Measurements from ENCODE around the gene TRIM14.

TRIM14 gene

GRCh38 chr9:98081477-98082219 lies 37.4 kb downstream of the TRIM14 start:
- Histone ChIP-seq H2AFZ (ENCODE audit: low read depth, low read length) (no peak overlapping the region), H2BK5ac (ENCODE audit: low read depth, low read length, poor library complexity, severe bottlenecking) (no peak overlapping the region), H3K4me3 (ENCODE audit: insufficient read depth in 1 of 2, low read depth in 1 of 2, low read length in 2 of 2) (no peak overlapping the region), H2BK15ac (ENCODE audit: low read depth, poor library complexity, severe bottlenecking) (no peak overlapping the region), H3K4me2 (ENCODE audit: low read length, poor library complexity, severe bottlenecking) (no peak overlapping the region), H2BK120ac (ENCODE audit: low read depth, low read length) (no peak overlapping the region), H3K79me1 (replicated peaks; ENCODE audit: low read length, poor library complexity, severe bottlenecking) (peaks cover 2% of the 10 kb centered on the region), H3K9me3 (ENCODE audit: control insufficient read depth, low read length) (no peaks in the 10 kb centered on the region), H4K8ac (ENCODE audit: low read length) (no peak overlapping the region), H3K9ac (ENCODE audit: low read length) (no peak overlapping the region), H3K4ac (ENCODE audit: low read depth in 1 of 2, low read length in 2 of 2) (no peak overlapping the region), H3K27me3 (ENCODE audit: control insufficient read depth in 1 of 2, insufficient read depth in 1 of 2, low read length in 2 of 2) (no peaks in the 10 kb centered on the region), H3K27ac (ENCODE audit: low read length, poor library complexity, severe bottlenecking) (no peak overlapping the region), H3K4me1 (ENCODE audit: control insufficient read depth, insufficient read depth, low read depth, low read length) (peaks cover 11% of the 10 kb centered on the region), H3K23ac (ENCODE audit: low read length in 2 of 2) (no peak overlapping the region), H2BK12ac (ENCODE audit: low read length in 2 of 2) (no peak overlapping the region), H2AK5ac (ENCODE audit: low read length, severe bottlenecking) (no peak overlapping the region), H3K18ac (ENCODE audit: low read depth in 1 of 2, low read length in 2 of 2) (peak overlapping the region in 1 of 2 experiments; percentile 37), H4K91ac (ENCODE audit: low read length) (no peak overlapping the region), H3K36me3 (ENCODE audit: control insufficient read depth in 1 of 2, insufficient read depth in 2 of 2, low read depth in 1 of 2, low read length in 2 of 2) (peaks cover 36 to 71% of the 10 kb centered on the region in 2 experiments), H3K14ac (ENCODE audit: low read length in 2 of 2) (no peak overlapping the region)
- DNase-seq = peak; percentile 46
- WGBS = 71% methylated on average over 4 of the region's 6 CpGs

GRCh38 chr9:98080780-98081179 lies 38.2 kb downstream of the TRIM14 start:
- Histone ChIP-seq H3K4ac (ENCODE audit: low read depth in 1 of 2, low read length in 2 of 2) (no peak overlapping the region), H2AFZ (ENCODE audit: low read depth, low read length) (no peak overlapping the region), H3K79me1 (replicated peaks; ENCODE audit: low read length, poor library complexity, severe bottlenecking) (peaks cover 7% of the 10 kb centered on the region), H3K27me3 (ENCODE audit: control insufficient read depth in 1 of 2, insufficient read depth in 1 of 2, low read length in 2 of 2) (no peaks in the 10 kb centered on the region), H3K9ac (ENCODE audit: low read length) (no peak overlapping the region), H3K9me3 (ENCODE audit: control insufficient read depth, low read length) (no peaks in the 10 kb centered on the region), H2BK15ac (ENCODE audit: low read depth, poor library complexity, severe bottlenecking) (no peak overlapping the region), H3K27ac (ENCODE audit: low read length, poor library complexity, severe bottlenecking) (no peak overlapping the region), H3K4me3 (ENCODE audit: insufficient read depth in 1 of 2, low read depth in 1 of 2, low read length in 2 of 2) (no peak overlapping the region), H2BK120ac (ENCODE audit: low read depth, low read length) (no peak overlapping the region), H3K18ac (ENCODE audit: low read depth in 1 of 2, low read length in 2 of 2) (peak overlapping the region in 1 of 2 experiments; percentile 37), H2BK12ac (ENCODE audit: low read length in 2 of 2) (no peak overlapping the region), H2BK5ac (ENCODE audit: low read depth, low read length, poor library complexity, severe bottlenecking) (no peak overlapping the region), H3K4me1 (ENCODE audit: control insufficient read depth, insufficient read depth, low read depth, low read length) (peaks cover 13% of the 10 kb centered on the region), H3K4me2 (ENCODE audit: low read length, poor library complexity, severe bottlenecking) (no peak overlapping the region), H4K91ac (ENCODE audit: low read length) (no peak overlapping the region), H3K14ac (ENCODE audit: low read length in 2 of 2) (peak overlapping the region in 1 of 2 experiments; percentile 18), H3K36me3 (ENCODE audit: control insufficient read depth in 1 of 2, insufficient read depth in 2 of 2, low read depth in 1 of 2, low read length in 2 of 2) (peaks cover 36 to 71% of the 10 kb centered on the region in 2 experiments), H3K23ac (ENCODE audit: low read length in 2 of 2) (no peak overlapping the region), H2AK5ac (ENCODE audit: low read length, severe bottlenecking) (peak overlapping the region; percentile 34), H4K8ac (ENCODE audit: low read length) (no peak overlapping the region)
- WGBS = 99% methylated on average over 12 of the region's 12 CpGs
- no peak for DNase-seq

GRCh38 chr9:98080326-98080725 lies 38.7 kb downstream of the TRIM14 start:
- Histone ChIP-seq H2AFZ (ENCODE audit: low read depth, low read length) (no peak overlapping the region), H4K91ac (ENCODE audit: low read length) (no peak overlapping the region), H3K4me1 (ENCODE audit: control insufficient read depth, insufficient read depth, low read depth, low read length) (peaks cover 13% of the 10 kb centered on the region), H3K14ac (ENCODE audit: low read length in 2 of 2) (no peak overlapping the region), H3K18ac (ENCODE audit: low read depth in 1 of 2, low read length in 2 of 2) (no peak overlapping the region), H3K27me3 (ENCODE audit: control insufficient read depth in 1 of 2, insufficient read depth in 1 of 2, low read length in 2 of 2) (no peaks in the 10 kb centered on the region), H2AK5ac (ENCODE audit: low read length, severe bottlenecking) (no peak overlapping the region), H3K27ac (ENCODE audit: low read length, poor library complexity, severe bottlenecking) (no peak overlapping the region), H3K9ac (ENCODE audit: low read length) (no peak overlapping the region), H3K4me2 (ENCODE audit: low read length, poor library complexity, severe bottlenecking) (no peak overlapping the region), H3K36me3 (ENCODE audit: control insufficient read depth in 1 of 2, insufficient read depth in 2 of 2, low read depth in 1 of 2, low read length in 2 of 2) (peaks cover 36 to 71% of the 10 kb centered on the region in 2 experiments), H3K79me1 (replicated peaks; ENCODE audit: low read length, poor library complexity, severe bottlenecking) (peaks cover 7% of the 10 kb centered on the region), H2BK120ac (ENCODE audit: low read depth, low read length) (no peak overlapping the region), H3K9me3 (ENCODE audit: control insufficient read depth, low read length) (no peaks in the 10 kb centered on the region), H2BK5ac (ENCODE audit: low read depth, low read length, poor library complexity, severe bottlenecking) (no peak overlapping the region), H2BK15ac (ENCODE audit: low read depth, poor library complexity, severe bottlenecking) (no peak overlapping the region), H4K8ac (ENCODE audit: low read length) (no peak overlapping the region), H3K4me3 (ENCODE audit: insufficient read depth in 1 of 2, low read depth in 1 of 2, low read length in 2 of 2) (no peak overlapping the region), H2BK12ac (ENCODE audit: low read length in 2 of 2) (no peak overlapping the region), H3K23ac (ENCODE audit: low read length in 2 of 2) (no peak overlapping the region), H3K4ac (ENCODE audit: low read depth in 1 of 2, low read length in 2 of 2) (no peak overlapping the region)
- peak; percentile 18 for DNase-seq
- no CpG with 5 or more reads among the region's 1 CpG for WGBS

- Histone ChIP-seq H2BK12ac (ENCODE audit: low read length in 2 of 2) (no peak overlapping the region), H3K9me3 (ENCODE audit: control insufficient read depth, low read length) (no peaks in the 10 kb centered on the region), H3K14ac (ENCODE audit: low read length in 2 of 2) (no peak overlapping the region), H3K18ac (ENCODE audit: low read depth in 1 of 2, low read length in 2 of 2) (no peak overlapping the region), H3K23ac (ENCODE audit: low read length in 2 of 2) (no peak overlapping the region), H3K27me3 (ENCODE audit: control insufficient read depth in 1 of 2, insufficient read depth in 1 of 2, low read length in 2 of 2) (no peaks in the 10 kb centered on the region), H3K4ac (ENCODE audit: low read depth in 1 of 2, low read length in 2 of 2) (no peak overlapping the region), H2AFZ (ENCODE audit: low read depth, low read length) (no peak overlapping the region), H4K91ac (ENCODE audit: low read length) (no peak overlapping the region), H4K8ac (ENCODE audit: low read length) (no peak overlapping the region), H3K36me3 (ENCODE audit: control insufficient read depth in 1 of 2, insufficient read depth in 2 of 2, low read depth in 1 of 2, low read length in 2 of 2) (peaks cover 32 to 60% of the 10 kb centered on the region in 2 experiments), H2BK120ac (ENCODE audit: low read depth, low read length) (no peak overlapping the region), H2BK15ac (ENCODE audit: low read depth, poor library complexity, severe bottlenecking) (no peak overlapping the region), H3K79me1 (replicated peaks; ENCODE audit: low read length, poor library complexity, severe bottlenecking) (peaks cover 7% of the 10 kb centered on the region), H3K4me3 (ENCODE audit: insufficient read depth in 1 of 2, low read depth in 1 of 2, low read length in 2 of 2) (no peak overlapping the region), H3K9ac (ENCODE audit: low read length) (no peak overlapping the region), H3K4me1 (ENCODE audit: control insufficient read depth, insufficient read depth, low read depth, low read length) (peaks cover 20% of the 10 kb centered on the region), H2AK5ac (ENCODE audit: low read length, severe bottlenecking) (no peak overlapping the region), H3K4me2 (ENCODE audit: low read length, poor library complexity, severe bottlenecking) (no peak overlapping the region), H2BK5ac (ENCODE audit: low read depth, low read length, poor library complexity, severe bottlenecking) (no peak overlapping the region), H3K27ac (ENCODE audit: low read length, poor library complexity, severe bottlenecking) (no peak overlapping the region)
- no peak for DNase-seq
- 91% methylated on average over 2 of the region's 5 CpGs for WGBS
Measured at GRCh38 chr9:98078895-98079294, 40.1 kb downstream of the TRIM14 start.
